ENCODE data around the gene H2BW1.
"Not testable (repeated sequence)": the region's sequence is repeated elsewhere in the genome, so short reads cannot be mapped to it uniquely, and the experiment has no call there.

Gene H2BW1

GRCh38 chrX:104039689-104040505 lies 26.4 kb upstream of the H2BW1 start, which contains the start of gene H2BW2:
Gene H2BW2, plus strand, starts transcription at chrX:104039956. Its CDS starts 39 bp downstream, at chrX:104039995.
- H2BK5ac ChIP-seq (ENCODE audit: low read length) = no peak within 1 kb of the TSS
- H3K4ac ChIP-seq (ENCODE audit: low read depth, low read length) = no peak within 1 kb of the TSS
- no peaks in the 10 kb centered on the region for H3K27me3 ChIP-seq (ENCODE audit: insufficient read depth, low read length, poor library complexity)
- no peak within 1 kb of the TSS for H3K56ac ChIP-seq (ENCODE audit: low read length)
- H2BK15ac ChIP-seq (replicated peaks; ENCODE audit: low read depth) = no peak within 1 kb of the TSS
- H3K4me3 ChIP-seq (ENCODE audit: low read length) = no peak within 1 kb of the TSS
- H3K79me2 ChIP-seq (ENCODE audit: control insufficient read depth, insufficient read depth, low read length) = no peaks in the 10 kb centered on the region
- H4K8ac ChIP-seq (ENCODE audit: low read depth, low read length) = no peak within 1 kb of the TSS
- H3K4me1 ChIP-seq (ENCODE audit: control insufficient read depth, low read depth, low read length) = no peaks in the 10 kb centered on the region
- H2AK5ac ChIP-seq (ENCODE audit: low read length) = no peak within 1 kb of the TSS
- H3K4me2 ChIP-seq (ENCODE audit: low read length) = no peak within 1 kb of the TSS
- no peak within 1 kb of the TSS for H3K18ac ChIP-seq (ENCODE audit: low read length)
- no peak within 1 kb of the TSS for H4K5ac ChIP-seq (ENCODE audit: low read length)
- no peak within 1 kb of the TSS for H3K27ac ChIP-seq (ENCODE audit: low read depth, low read length)
- H3K23ac ChIP-seq (ENCODE audit: low read length) = no peak within 1 kb of the TSS
- DNase-seq = no peak
- WGBS (ENCODE audit: extremely low coverage, insufficient coverage, low lambda C conversion rate) = no CpG with 5 or more reads among the region's 39 CpGs
- no peaks in the 10 kb centered on the region for H3K79me1 ChIP-seq (ENCODE audit: low read length)
- no peaks in the 10 kb centered on the region for H3K36me3 ChIP-seq (ENCODE audit: control insufficient read depth, insufficient read depth, low read length)
- H2BK120ac ChIP-seq (ENCODE audit: low read depth, low read length) = no peak within 1 kb of the TSS
- no peak within 1 kb of the TSS for H3K9ac ChIP-seq (ENCODE audit: low read length)

GRCh38 chrX:104018126-104018525 lies 4.6 kb upstream of the H2BW1 start:
- H2BK120ac ChIP-seq (ENCODE audit: low read depth, low read length) = no peak overlapping the region
- H3K27ac ChIP-seq (ENCODE audit: low read depth, low read length) = no peak overlapping the region
- no peaks in the 10 kb centered on the region for H3K4me1 ChIP-seq (ENCODE audit: control insufficient read depth, low read depth, low read length)
- H3K23ac ChIP-seq (ENCODE audit: low read length) = no peak overlapping the region
- no peak overlapping the region for H4K8ac ChIP-seq (ENCODE audit: low read depth, low read length)
- no peak overlapping the region for H2AK5ac ChIP-seq (ENCODE audit: low read length)
- no peak overlapping the region for H3K18ac ChIP-seq (ENCODE audit: low read length)
- DNase-seq = no peak
- no peaks in the 10 kb centered on the region for H3K79me1 ChIP-seq (ENCODE audit: low read length)
- no peak overlapping the region for H3K4me2 ChIP-seq (ENCODE audit: low read length)
- H3K4me3 ChIP-seq (ENCODE audit: low read length) = no peak overlapping the region
- H3K9ac ChIP-seq (ENCODE audit: low read length) = no peak overlapping the region
- H4K5ac ChIP-seq (ENCODE audit: low read length) = no peak overlapping the region
- no peak overlapping the region for H3K56ac ChIP-seq (ENCODE audit: low read length)
- WGBS (ENCODE audit: extremely low coverage, insufficient coverage, low lambda C conversion rate) = no CpG with 5 or more reads among the region's 11 CpGs
- no peaks in the 10 kb centered on the region for H3K79me2 ChIP-seq (ENCODE audit: control insufficient read depth, insufficient read depth, low read length)
- H2BK15ac ChIP-seq (replicated peaks; ENCODE audit: low read depth) = no peak overlapping the region
- no peaks in the 10 kb centered on the region for H3K36me3 ChIP-seq (ENCODE audit: control insufficient read depth, insufficient read depth, low read length)
- H3K4ac ChIP-seq (ENCODE audit: low read depth, low read length) = no peak overlapping the region
- H3K27me3 ChIP-seq (ENCODE audit: insufficient read depth, low read length, poor library complexity) = no peaks in the 10 kb centered on the region
- H2BK5ac ChIP-seq (ENCODE audit: low read length) = no peak overlapping the region

- not testable (repeated sequence) for H3K36me3 ChIP-seq (ENCODE audit: control insufficient read depth, insufficient read depth, low read length); H2AK5ac ChIP-seq (ENCODE audit: low read length)
- WGBS (ENCODE audit: extremely low coverage, insufficient coverage, low lambda C conversion rate) = no CpG with 5 or more reads among the region's 8 CpGs
Measured at GRCh38 chrX:104015576-104015975, 2.1 kb upstream of the H2BW1 start.

GRCh38 chrX:104013158-104013557 lies 350 bp downstream of the H2BW1 start:
- Histone ChIP-seq H3K4ac (ENCODE audit: low read depth, low read length) (no peak overlapping the region), H3K4me3 (ENCODE audit: low read length) (no peak overlapping the region)
- WGBS (ENCODE audit: extremely low coverage, insufficient coverage, low lambda C conversion rate) = no CpG with 5 or more reads among the region's 24 CpGs

More at GRCh38 chrX:104015576-104015975, 2.1 kb upstream of the H2BW1 start:
- not testable (repeated sequence) for H3K18ac ChIP-seq (ENCODE audit: low read length); H2BK120ac ChIP-seq (ENCODE audit: low read depth, low read length); H3K4me1 ChIP-seq (ENCODE audit: control insufficient read depth, low read depth, low read length); H3K56ac ChIP-seq (ENCODE audit: low read length); DNase-seq; H4K5ac ChIP-seq (ENCODE audit: low read length); H3K27me3 ChIP-seq (ENCODE audit: insufficient read depth, low read length, poor library complexity); H3K79me1 ChIP-seq (ENCODE audit: low read length); H2BK15ac ChIP-seq (replicated peaks; ENCODE audit: low read depth); H3K4me2 ChIP-seq (ENCODE audit: low read length); H2BK5ac ChIP-seq (ENCODE audit: low read length); H3K23ac ChIP-seq (ENCODE audit: low read length); H3K79me2 ChIP-seq (ENCODE audit: control insufficient read depth, insufficient read depth, low read length); H3K4me3 ChIP-seq (ENCODE audit: low read length); H3K4ac ChIP-seq (ENCODE audit: low read depth, low read length); H3K27ac ChIP-seq (ENCODE audit: low read depth, low read length); H3K9ac ChIP-seq (ENCODE audit: low read length); H4K8ac ChIP-seq (ENCODE audit: low read depth, low read length)

GRCh38 chrX:104008831-104009230 lies 4.7 kb downstream of the H2BW1 start:
- H3K4me1 ChIP-seq (ENCODE audit: control insufficient read depth, low read depth, low read length) = no peaks in the 10 kb centered on the region
- H3K27me3 ChIP-seq (ENCODE audit: insufficient read depth, low read length, poor library complexity) = no peaks in the 10 kb centered on the region
- no peak overlapping the region for H3K9ac ChIP-seq (ENCODE audit: low read length)
- DNase-seq = no peak
- no peak overlapping the region for H3K56ac ChIP-seq (ENCODE audit: low read length)
- no peak overlapping the region for H2BK120ac ChIP-seq (ENCODE audit: low read depth, low read length)
- no peak overlapping the region for H3K4me3 ChIP-seq (ENCODE audit: low read length)
- H2BK5ac ChIP-seq (ENCODE audit: low read length) = no peak overlapping the region
- H3K79me1 ChIP-seq (ENCODE audit: low read length) = no peaks in the 10 kb centered on the region
- H2BK15ac ChIP-seq (replicated peaks; ENCODE audit: low read depth) = no peak overlapping the region
- no peak overlapping the region for H3K4ac ChIP-seq (ENCODE audit: low read depth, low read length)
- H3K18ac ChIP-seq (ENCODE audit: low read length) = no peak overlapping the region
- H3K4me2 ChIP-seq (ENCODE audit: low read length) = no peak overlapping the region
- H3K27ac ChIP-seq (ENCODE audit: low read depth, low read length) = no peak overlapping the region
- H2AK5ac ChIP-seq (ENCODE audit: low read length) = no peak overlapping the region
- no peaks in the 10 kb centered on the region for H3K79me2 ChIP-seq (ENCODE audit: control insufficient read depth, insufficient read depth, low read length)
- no CpG with 5 or more reads among the region's 5 CpGs for WGBS (ENCODE audit: extremely low coverage, insufficient coverage, low lambda C conversion rate)
- H4K5ac ChIP-seq (ENCODE audit: low read length) = no peak overlapping the region
- no peak overlapping the region for H4K8ac ChIP-seq (ENCODE audit: low read depth, low read length)
- H3K23ac ChIP-seq (ENCODE audit: low read length) = no peak overlapping the region
- no peaks in the 10 kb centered on the region for H3K36me3 ChIP-seq (ENCODE audit: control insufficient read depth, insufficient read depth, low read length)

More at GRCh38 chrX:104013158-104013557, 350 bp downstream of the H2BW1 start:
- no peak overlapping the region for H3K27ac ChIP-seq (ENCODE audit: low read depth, low read length)
- DNase-seq = no peak
- no peak overlapping the region for H3K56ac ChIP-seq (ENCODE audit: low read length)
- no peak overlapping the region for H3K18ac ChIP-seq (ENCODE audit: low read length)
- no peak overlapping the region for H2BK120ac ChIP-seq (ENCODE audit: low read depth, low read length)
- H2BK5ac ChIP-seq (ENCODE audit: low read length) = no peak overlapping the region
- no peak overlapping the region for H3K4me2 ChIP-seq (ENCODE audit: low read length)
- H3K23ac ChIP-seq (ENCODE audit: low read length) = no peak overlapping the region
- no peaks in the 10 kb centered on the region for H3K36me3 ChIP-seq (ENCODE audit: control insufficient read depth, insufficient read depth, low read length)
- no peak overlapping the region for H2BK15ac ChIP-seq (replicated peaks; ENCODE audit: low read depth)
- H3K4me1 ChIP-seq (ENCODE audit: control insufficient read depth, low read depth, low read length) = no peaks in the 10 kb centered on the region
- no peak overlapping the region for H4K8ac ChIP-seq (ENCODE audit: low read depth, low read length)
- no peaks in the 10 kb centered on the region for H3K27me3 ChIP-seq (ENCODE audit: insufficient read depth, low read length, poor library complexity)
- no peaks in the 10 kb centered on the region for H3K79me2 ChIP-seq (ENCODE audit: control insufficient read depth, insufficient read depth, low read length)
- H3K9ac ChIP-seq (ENCODE audit: low read length) = no peak overlapping the region
- H2AK5ac ChIP-seq (ENCODE audit: low read length) = no peak overlapping the region
- H3K79me1 ChIP-seq (ENCODE audit: low read length) = no peaks in the 10 kb centered on the region
- H4K5ac ChIP-seq (ENCODE audit: low read length) = no peak overlapping the region

- Histone ChIP-seq H3K79me1 (ENCODE audit: low read length) (no peaks in the 10 kb centered on the region), H3K36me3 (ENCODE audit: control insufficient read depth, insufficient read depth, low read length) (no peaks in the 10 kb centered on the region), H2AK5ac (ENCODE audit: low read length) (no peak overlapping the region), H3K4me1 (ENCODE audit: control insufficient read depth, low read depth, low read length) (no peaks in the 10 kb centered on the region), H3K27ac (ENCODE audit: low read depth, low read length) (no peak overlapping the region), H3K23ac (ENCODE audit: low read length) (no peak overlapping the region), H3K18ac (ENCODE audit: low read length) (no peak overlapping the region), H3K56ac (ENCODE audit: low read length) (no peak overlapping the region), H3K79me2 (ENCODE audit: control insufficient read depth, insufficient read depth, low read length) (no peaks in the 10 kb centered on the region), H3K4me3 (ENCODE audit: low read length) (no peak overlapping the region), H4K8ac (ENCODE audit: low read depth, low read length) (no peak overlapping the region), H3K4ac (ENCODE audit: low read depth, low read length) (no peak overlapping the region), H2BK120ac (ENCODE audit: low read depth, low read length) (no peak overlapping the region), H3K27me3 (ENCODE audit: insufficient read depth, low read length, poor library complexity) (no peaks in the 10 kb centered on the region), H3K4me2 (ENCODE audit: low read length) (no peak overlapping the region), H4K5ac (ENCODE audit: low read length) (no peak overlapping the region), H3K9ac (ENCODE audit: low read length) (no peak overlapping the region), H2BK15ac (replicated peaks; ENCODE audit: low read depth) (no peak overlapping the region), H2BK5ac (ENCODE audit: low read length) (no peak overlapping the region)
- WGBS (ENCODE audit: extremely low coverage, insufficient coverage, low lambda C conversion rate) = no CpG with 5 or more reads among the region's 5 CpGs
- no peak for DNase-seq
Measured at GRCh38 chrX:103999234-103999633, 14.3 kb downstream of the H2BW1 start.
